ENCODE measurements around the gene ITGB5.

ITGB5 gene

DNA sequence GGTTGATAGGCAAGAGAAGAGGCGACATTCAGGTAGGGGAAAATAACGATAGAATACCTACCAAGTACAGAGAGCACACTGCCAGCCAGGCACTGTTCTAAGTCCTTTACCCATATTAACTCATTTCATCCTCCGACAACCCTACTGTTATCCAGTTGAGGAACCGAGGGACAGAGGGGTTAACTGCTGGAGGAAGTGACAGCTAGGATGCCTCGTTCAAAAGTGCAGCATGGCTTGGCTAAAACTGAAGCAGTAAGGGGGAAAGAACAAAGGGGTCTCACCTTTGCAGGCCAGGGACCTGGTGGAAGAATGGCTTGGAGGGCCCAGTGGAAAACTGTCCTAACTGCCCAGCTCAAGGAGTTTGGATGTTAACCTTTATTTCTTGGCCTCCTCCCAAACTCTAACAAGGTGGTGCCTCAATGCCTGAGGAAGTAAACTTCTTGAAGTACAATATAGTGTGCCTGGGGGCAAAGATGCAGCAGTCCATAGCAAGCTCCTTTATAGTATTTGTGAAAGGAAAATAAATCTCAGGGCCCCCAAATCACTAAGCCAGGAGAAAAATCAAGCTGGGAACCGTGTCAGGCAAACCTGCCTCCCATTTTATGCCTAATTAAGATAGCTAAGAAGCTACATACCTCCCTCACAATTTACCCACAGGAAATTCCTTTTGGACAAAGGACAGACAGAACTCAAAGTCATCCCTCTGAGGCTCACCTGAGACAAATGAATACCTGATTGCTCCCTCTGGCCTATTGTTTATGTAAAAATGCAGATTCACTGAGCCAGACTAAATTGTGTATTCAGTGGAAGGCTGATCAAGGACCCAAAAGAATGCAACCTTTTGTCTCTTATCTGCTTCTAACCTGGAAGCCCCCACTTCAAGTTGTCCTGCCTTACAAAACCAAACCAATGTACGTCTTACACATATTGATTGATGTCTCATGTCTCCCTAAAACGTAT, 1.6 kb upstream of the ITGB5 start:
- no peak for ATAC-seq (ENCODE audit: low read depth)
- peaks cover 31% of the 10 kb centered on the region for H3K4me1 ChIP-seq (ENCODE audit: insufficient read depth, poor library complexity, severe bottlenecking)
- TF ChIP-seq, protein P1, sequence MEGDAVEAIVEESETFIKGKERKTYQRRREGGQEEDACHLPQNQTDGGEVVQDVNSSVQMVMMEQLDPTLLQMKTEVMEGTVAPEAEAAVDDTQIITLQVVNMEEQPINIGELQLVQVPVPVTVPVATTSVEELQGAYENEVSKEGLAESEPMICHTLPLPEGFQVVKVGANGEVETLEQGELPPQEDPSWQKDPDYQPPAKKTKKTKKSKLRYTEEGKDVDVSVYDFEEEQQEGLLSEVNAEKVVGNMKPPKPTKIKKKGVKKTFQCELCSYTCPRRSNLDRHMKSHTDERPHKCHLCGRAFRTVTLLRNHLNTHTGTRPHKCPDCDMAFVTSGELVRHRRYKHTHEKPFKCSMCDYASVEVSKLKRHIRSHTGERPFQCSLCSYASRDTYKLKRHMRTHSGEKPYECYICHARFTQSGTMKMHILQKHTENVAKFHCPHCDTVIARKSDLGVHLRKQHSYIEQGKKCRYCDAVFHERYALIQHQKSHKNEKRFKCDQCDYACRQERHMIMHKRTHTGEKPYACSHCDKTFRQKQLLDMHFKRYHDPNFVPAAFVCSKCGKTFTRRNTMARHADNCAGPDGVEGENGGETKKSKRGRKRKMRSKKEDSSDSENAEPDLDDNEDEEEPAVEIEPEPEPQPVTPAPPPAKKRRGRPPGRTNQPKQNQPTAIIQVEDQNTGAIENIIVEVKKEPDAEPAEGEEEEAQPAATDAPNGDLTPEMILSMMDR (IDR thresholded peaks at IDR 0.05; ENCODE audit: poor library complexity, severe bottlenecking): no peak
- H3K4me3 ChIP-seq (ENCODE audit: severe bottlenecking): no peak overlapping the region
- no peaks in the 10 kb centered on the region for H3K9me3 ChIP-seq (ENCODE audit: severe bottlenecking)
- H3K27me3 ChIP-seq (ENCODE audit: insufficient read depth, poor library complexity, severe bottlenecking): no peaks in the 10 kb centered on the region
- H3K36me3 ChIP-seq (ENCODE audit: low read depth): 0 out of 2 replicates have a peak, but pooled peaks cover 1% of the 10 kb centered on the region
- no peak for DNase-seq (ENCODE audit: low spot score)
- peak overlapping the region; percentile 13 for H3K27ac ChIP-seq (ENCODE audit: poor library complexity, severe bottlenecking)

DNA sequence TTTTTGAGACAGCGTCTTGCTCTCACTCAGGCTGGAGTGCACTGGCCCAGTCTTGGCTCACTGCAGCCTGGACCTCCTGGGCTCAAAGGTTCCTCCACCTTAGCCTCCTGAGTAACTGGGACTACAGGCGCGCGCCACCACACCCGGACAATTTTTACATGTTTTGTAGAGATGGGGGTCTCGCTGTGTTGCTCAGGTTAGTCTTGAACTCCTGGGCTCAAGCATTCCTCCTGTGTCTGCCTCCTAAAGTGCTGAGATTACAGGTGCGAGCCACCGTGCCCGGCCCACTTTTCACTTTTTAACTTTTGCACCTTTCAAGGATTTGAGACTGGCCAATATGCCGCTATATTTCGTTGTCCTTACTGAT, 750 bp upstream of the ITGB5 start:
- Histone ChIP-seq H3K27me3 (ENCODE audit: insufficient read depth, poor library complexity, severe bottlenecking) (no peaks in the 10 kb centered on the region), H3K36me3 (ENCODE audit: low read depth) (0 out of 2 replicates have a peak, but pooled peaks cover 3% of the 10 kb centered on the region), H3K27ac (ENCODE audit: poor library complexity, severe bottlenecking) (peak overlapping the region; percentile 78), H3K4me1 (ENCODE audit: insufficient read depth, poor library complexity, severe bottlenecking) (peaks cover 35% of the 10 kb centered on the region), H3K4me3 (ENCODE audit: severe bottlenecking) (no peak overlapping the region), H3K9me3 (ENCODE audit: severe bottlenecking) (no peaks in the 10 kb centered on the region)
- no peak for DNase-seq (ENCODE audit: low spot score)
- no peak for ATAC-seq (ENCODE audit: low read depth)
- TF ChIP-seq, protein P1 (IDR thresholded peaks at IDR 0.05; ENCODE audit: poor library complexity, severe bottlenecking): no peak

DNA sequence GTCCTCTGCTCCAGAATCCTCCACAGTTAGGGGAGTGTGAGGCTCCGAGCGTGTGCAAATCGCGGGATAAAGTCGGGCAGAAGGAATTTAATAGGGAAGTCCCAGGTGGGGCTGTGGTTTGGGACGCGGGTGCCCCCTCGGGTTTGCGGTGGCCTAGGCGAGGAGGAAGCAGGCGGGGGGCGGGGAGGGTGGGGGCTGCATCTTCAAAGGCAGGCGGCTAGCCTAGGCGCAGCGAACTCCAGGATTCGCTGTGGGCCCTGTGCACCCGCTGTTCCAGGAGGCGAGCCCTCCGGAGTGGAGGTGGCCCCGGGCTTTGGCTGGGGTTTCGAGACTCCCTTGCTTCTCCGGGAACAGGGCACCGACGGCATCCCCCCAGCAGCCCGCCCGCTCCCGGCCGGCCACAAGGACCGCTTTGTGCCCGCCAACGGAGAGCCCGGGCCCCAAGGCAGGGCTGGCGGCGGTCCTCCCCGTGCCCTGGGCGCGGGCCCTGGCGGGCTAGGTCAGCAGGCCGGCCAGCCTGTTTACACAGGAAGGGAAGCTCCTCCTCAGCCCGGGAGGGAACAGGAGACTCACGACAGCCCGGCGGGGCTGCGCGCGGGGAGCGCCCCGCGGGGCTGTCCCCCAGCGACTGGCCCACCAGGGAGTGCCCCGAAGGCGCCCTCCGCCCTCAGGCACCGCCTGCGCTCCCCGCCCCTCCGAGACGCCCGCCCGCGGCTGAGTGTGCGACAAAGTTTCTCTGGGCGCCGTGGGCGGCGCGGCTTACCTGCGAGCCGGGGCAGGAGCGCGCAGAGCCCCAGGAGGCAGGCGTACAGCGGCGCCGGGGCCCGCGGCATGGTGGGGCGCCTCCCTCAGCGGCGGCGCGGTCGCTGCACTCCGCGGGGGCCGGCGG, 753 bp downstream of the ITGB5 start:
- Histone ChIP-seq H3K4me3 (ENCODE audit: severe bottlenecking) (peak overlapping the region; percentile 72), H3K36me3 (ENCODE audit: low read depth) (0 out of 2 replicates have a peak, but pooled peaks cover 3% of the 10 kb centered on the region), H3K4me1 (ENCODE audit: insufficient read depth, poor library complexity, severe bottlenecking) (peaks cover 39% of the 10 kb centered on the region), H3K27me3 (ENCODE audit: insufficient read depth, poor library complexity, severe bottlenecking) (no peaks in the 10 kb centered on the region), H3K27ac (ENCODE audit: poor library complexity, severe bottlenecking) (peak overlapping the region; percentile 78), H3K9me3 (ENCODE audit: severe bottlenecking) (no peaks in the 10 kb centered on the region)
- TF ChIP-seq, protein P1 (IDR thresholded peaks at IDR 0.05; ENCODE audit: poor library complexity, severe bottlenecking): peak; percentile 9
- no peak for DNase-seq (ENCODE audit: low spot score)
- ATAC-seq (ENCODE audit: low read depth): peak; percentile 59

DNA sequence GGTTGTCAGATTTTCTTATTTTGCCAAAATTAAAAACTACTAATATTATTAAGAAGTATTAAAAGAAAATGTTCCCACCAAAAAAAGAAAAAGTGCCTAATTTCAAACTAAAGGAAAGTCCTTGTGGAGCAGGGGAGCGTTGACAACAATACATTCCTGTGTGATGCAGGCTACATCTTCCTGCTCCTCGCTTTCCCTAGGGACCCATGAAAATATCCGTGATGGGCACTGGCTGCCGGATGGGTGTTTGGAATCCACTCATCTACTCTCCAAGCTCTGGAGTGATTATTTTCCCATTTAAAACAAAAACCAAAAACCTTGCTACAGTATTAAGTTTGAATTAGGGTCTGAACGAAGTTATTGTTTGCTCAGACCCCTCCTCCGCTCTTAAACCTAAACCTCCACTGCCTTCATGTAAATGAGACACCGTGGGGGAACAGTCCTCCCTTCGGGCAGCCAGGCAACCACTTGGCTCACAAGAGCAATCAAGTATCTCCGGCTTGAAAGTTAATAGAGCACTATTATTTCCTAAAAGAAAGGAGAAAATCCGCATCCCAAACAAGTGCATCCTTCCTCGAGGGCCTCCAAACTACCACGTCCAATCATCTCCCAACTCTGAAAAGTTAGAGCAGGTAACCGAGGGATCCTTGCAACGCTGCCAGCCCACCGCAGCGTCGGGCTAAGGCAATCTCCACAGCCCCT, 1.5 kb downstream of the ITGB5 start:
- H3K4me1 ChIP-seq (ENCODE audit: insufficient read depth, poor library complexity, severe bottlenecking): peaks cover 36% of the 10 kb centered on the region
- DNase-seq (ENCODE audit: low spot score) (no peak), ATAC-seq (ENCODE audit: low read depth) (no peak; the same call in 2 of the 3 replicates)
- H3K27ac ChIP-seq (ENCODE audit: poor library complexity, severe bottlenecking): peak overlapping the region; percentile 78
- H3K36me3 ChIP-seq (ENCODE audit: low read depth): 0 out of 2 replicates have a peak, but pooled peaks cover 3% of the 10 kb centered on the region
- no peaks in the 10 kb centered on the region for H3K27me3 ChIP-seq (ENCODE audit: insufficient read depth, poor library complexity, severe bottlenecking)
- TF ChIP-seq, protein P1 (IDR thresholded peaks at IDR 0.05; ENCODE audit: poor library complexity, severe bottlenecking): no peak
- peak overlapping the region; percentile 72 for H3K4me3 ChIP-seq (ENCODE audit: severe bottlenecking)
- H3K9me3 ChIP-seq (ENCODE audit: severe bottlenecking): no peaks in the 10 kb centered on the region
